GM19238 (cell line): Measurements from ENCODE around the gene HSDL2.
A peak's percentile ranks its signal among the peaks of the same experiment; 100 is the strongest.
"Not testable (repeated sequence)": the region's sequence is repeated elsewhere in the genome, so short reads cannot be mapped to it uniquely, and the experiment has no call there.

Source experiments
- DNase-seq: peaks from one replicate; pipeline ENCODE4 v3.0.0; 2011; ENCODE audit warnings: low spot score; ENCODE audit not compliant: insufficient read length

The HSDL2 gene

DNA sequence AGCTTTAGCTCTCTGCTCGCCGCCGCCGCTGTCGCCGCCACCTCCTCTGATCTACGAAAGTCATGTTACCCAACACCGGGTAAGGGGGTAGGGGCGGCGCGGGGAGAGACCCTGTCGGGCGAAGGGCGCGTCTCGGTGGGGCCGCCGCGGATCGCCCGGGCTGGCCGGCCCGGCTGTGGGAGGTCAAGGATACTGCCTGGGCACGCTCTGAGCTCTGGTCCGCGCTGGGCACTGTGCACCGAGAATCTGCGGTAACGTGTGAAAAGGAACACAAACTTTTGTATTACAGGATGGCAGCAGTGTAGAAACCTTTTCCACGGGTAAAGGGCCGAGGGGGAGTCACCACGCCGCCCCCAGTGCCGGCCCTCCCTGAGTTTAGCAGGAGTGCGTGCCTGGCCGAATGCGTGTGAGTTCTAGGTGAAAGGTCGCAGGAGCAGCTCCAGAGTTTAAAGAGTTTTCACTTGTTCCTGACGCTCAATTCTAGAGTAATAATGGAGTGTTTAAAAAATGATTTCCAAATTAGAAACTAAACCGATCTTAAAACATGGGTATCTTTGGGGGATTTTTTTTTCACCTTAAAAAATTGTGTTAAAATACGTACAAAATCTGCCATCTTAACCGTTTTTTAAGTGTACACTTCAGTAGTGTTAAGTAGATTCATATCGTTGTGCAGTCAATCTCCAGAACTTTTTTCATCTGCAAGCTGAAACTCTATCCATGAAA is at the start of gene HSDL2:
Gene HSDL2, plus strand, starts transcription at position 7 of the 723 bp plus-strand sequence. Its CDS starts 56 bp downstream, at position 63.
- DNase-seq = peak; percentile 7

DNA sequence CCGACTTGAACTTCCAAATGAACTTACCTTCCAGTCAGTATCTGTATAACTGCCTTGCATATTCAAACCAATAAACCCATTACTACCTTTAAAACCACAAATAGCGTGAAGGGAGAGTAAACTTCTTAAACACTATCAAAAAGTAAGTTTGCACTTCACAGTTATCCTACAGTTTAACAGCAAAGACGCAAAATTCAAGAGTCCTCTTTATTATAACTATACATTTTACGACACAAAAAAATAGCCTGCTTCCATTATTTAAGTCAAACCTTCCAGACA is 48.3 kb upstream of the HSDL2 start:
- no peak for DNase-seq

DNA sequence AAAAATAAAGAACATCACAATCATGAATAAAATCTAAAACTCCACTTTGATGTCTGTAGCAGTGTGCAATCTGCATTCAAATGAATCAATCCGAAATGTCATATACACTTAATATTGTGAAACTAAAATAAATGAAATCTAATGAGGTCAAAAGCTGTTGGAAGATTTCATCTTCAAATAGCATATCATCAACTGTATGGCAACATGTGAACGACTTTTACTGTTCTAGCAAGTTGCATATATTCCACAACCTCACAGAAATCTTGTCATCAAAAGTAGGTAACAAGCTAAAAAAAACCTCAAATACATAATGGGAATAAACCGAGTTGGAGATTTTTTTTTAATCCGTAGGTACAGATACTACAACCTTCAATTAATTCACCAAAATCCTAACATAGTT is 47.7 kb upstream of the HSDL2 start:
- DNase-seq = no peak

DNA sequence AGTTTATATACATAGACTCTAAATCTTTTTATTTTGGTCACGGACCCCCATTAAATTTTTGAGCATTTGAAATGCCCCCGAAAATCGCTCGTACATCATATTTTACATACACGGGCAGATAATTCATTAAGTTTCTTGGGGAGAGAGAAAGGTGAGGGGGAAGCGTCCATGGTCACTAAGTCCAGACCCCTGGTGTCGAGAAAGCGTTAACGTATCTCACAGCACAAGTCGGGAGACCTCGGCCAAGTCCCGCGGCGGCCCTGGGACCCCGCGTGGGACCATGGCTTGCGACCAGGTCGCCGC is 47.3 kb upstream of the HSDL2 start:
- no peak for DNase-seq

DNA sequence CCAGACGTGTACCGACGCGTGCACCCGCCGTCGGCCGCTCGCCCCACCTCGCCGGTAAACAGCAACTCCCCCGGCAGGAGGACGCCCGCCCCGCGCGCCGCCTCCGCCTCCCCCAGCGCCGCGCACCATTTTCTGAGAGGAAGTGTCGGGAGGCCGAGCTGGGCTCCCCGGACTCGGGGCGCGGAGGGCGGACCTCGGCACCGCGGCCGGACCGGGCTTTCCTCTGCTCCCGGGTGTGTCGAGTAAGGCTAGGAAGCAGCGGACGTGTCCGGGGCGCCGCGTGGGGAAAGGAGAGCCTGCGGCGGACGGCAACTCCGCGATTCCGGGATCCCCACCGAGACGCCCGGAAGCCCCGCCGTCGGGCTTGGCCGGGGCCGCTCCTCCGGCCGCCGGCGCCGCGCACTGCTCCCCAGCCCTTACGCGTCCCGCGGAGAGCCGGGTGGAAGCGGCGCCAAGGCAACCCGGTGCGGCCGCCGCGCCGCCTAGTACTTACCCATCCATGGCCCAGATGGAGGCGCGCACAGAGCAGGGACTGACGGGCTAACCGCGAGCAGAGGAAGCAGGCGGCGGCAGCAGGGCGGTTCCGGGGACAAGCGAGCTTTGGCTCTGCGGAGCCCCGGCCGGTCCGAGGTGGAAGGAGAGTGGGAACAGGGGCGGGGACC is 46.8 kb upstream of the HSDL2 start, which contains the start of gene PTBP3:
Gene PTBP3, minus strand, starts transcription at position 643 of the 662 bp plus-strand sequence. CDS start 35,754 bp downstream, outside the sequence.
- peak; percentile 67 for DNase-seq

DNA sequence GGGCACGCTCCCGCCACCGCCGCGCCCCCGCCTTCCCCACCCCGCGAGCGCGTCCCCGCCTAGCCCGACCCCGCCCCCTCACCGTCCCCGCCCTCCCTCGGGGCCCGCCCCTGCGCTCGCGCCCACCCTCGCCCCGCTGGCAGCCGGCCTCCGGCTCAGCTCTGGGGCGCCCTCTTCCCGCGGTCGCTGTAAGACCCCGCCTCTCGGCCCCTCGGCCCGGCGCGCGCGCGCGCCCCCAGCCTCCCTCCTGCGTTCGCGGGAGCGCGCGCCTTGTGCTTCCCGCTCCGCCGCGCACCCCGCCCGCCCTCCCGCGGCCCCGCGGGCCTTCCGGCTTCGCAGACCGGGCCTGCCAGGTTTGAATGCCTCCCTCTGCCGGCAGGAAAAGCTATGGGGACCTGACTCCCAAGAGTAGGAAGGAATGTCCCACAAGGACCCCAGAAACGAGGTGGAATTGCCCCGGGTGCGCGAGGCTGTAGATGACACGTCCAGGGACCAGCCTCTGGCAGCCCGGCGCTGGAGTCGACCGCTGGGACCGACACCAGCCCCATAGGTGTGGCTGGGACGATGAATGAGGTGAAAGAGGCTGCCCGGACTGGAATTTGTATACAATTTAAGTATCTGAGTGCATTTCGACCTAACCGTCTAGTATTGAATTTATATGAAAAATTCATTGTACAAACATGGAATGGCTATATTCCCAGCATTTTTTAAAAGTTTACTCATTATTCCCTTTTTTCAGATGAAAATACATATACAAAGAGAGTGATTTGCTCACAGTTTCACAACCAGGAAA is 46.1 kb upstream of the HSDL2 start:
- peak; percentile 90 for DNase-seq

DNA sequence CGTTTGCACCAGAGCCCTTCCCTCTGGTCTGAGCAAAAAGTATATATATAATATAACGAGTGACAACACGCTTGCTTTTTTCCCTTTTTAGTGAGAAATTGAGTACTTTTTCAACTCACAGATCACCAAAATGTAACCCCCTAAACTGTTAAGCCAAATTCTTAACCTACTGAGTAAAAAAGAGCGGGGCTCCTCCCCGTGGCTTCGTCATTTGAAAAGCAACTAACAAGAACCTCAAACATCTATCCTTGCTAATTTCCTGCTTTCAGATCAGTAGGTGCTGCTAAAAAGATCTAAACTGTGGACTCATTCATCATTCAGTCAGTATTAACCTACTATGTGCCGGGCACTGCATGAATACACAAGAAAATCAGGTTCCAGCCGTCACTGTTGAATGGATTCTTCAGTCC is 45.5 kb upstream of the HSDL2 start:
- DNase-seq = no peak

DNA sequence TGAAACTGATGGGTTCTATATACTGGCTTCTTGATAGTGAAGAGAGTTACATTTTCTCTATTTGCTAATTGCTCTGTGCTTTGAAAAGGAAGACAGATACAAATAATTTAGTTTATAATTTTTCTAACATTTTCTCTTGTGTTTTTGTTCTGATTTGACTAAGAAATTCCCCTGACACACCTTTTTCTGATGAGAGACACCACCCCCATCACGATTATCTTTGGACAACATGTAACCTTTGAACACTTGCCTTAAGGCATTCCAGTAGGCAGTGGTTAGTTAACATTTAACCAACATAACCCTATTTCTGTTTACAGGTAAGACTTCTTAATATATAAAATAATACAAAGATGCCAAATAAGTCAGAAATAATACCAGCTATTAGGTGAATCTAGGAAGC is 42.4 kb upstream of the HSDL2 start:
- no peak for DNase-seq

DNA sequence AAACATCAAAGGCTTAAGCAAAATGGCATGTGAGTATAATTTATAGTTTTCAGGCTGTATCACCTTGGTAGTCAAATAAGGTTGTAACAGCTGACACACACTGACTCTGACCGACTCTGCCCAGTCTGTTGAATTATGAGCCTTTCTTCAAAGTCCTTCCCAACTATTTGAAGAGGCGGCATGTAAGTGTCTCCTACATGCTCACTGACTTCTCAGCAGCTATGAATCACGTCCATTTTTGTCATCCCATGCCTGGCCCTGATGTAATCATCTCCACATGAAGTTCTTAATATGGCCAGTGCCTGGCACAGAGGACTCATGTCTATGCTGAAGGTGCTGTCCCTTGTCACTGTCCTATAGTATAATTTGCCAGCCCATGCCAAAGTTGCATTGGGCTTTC is 41.3 kb upstream of the HSDL2 start:
- no peak for DNase-seq

DNA sequence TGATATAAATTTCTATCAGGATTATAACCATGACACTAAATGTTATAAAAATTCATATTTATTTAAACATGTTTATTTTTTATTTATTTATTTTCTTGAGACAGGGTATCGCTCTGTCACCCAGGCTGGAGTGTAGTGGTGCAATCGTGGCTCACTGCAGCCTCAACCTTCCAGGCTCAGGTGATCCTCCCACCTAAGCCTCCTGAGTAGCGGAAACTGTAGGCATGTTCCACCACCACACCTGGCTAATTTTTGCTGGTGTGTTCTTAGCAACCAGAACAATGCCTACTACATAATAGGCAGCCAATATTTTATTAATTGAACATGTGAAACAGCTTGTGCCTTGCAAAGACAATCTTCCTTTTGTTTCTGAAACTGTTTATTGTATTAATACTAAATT is 40.0 kb upstream of the HSDL2 start:
- no peak for DNase-seq

DNA sequence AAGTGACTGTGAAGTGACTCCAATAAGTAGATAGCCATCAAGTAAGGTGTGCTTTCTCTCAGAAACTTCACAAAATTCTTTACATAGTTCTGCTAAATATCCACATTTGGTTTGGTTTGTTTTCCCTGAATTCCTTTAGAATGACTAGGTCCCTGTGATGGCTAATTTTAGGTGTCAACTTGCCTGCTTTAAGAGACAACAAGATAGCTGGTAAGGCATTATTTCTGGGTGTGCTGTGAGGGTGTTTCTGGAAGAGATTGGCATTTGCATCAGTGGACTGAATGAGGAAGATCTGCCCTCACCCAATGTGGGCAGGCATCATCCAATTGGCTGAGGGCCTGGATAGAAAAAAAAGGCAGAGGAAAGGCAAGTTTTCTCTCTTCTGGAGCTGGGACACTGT is 38.2 kb upstream of the HSDL2 start:
- no peak for DNase-seq

DNA sequence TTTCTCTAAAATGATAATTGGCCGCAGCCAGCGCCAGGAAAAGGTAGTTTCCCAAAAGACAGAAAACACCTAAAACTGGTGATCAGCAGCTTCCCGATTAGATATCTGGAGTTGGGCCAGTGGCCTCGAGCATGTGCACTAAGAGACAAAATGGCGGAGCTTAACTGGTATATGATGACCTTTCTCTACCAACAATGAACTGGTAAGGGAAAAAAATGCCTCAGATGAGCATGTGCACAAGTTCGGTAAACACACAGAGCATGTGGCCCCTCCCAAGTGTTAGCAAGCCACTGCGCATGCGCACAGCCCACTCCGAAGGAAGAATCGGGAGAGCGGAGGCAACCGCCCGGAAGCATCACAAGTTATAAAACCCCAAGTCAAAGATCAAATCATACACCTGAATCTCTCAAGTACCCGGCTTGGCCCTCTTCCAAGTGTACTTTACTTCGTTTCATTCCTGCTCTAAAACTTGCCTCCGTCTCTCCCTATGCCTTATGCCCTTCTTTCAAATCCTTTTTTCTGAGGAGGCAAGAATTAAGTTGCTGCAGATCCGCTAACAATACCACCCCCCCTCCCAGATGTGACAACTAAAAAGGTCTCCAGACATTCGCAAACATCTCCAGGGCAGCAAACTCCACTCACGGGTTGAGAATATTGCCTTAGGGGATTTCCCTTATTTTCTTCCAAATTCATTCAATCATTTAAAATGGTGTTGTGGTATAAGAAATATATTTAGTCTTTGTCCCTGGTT is 31.5 kb upstream of the HSDL2 start:
- DNase-seq = no peak

DNA sequence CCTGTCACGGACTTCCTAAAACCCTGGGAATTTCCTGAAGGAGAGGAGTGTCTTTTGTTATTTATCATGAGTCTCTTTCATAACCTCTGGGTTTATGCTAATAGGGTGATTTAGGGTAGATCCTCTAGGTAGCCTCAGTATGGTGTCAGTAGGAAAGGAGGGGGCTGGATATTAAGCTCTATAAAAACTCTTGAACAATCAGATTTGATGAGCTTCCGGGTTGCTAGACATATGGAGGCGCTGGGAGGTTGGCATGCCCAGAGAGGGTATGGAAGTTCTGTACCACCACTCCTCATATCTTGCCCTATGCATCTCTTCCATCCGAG is 30.9 kb upstream of the HSDL2 start:
- DNase-seq = no peak

DNA sequence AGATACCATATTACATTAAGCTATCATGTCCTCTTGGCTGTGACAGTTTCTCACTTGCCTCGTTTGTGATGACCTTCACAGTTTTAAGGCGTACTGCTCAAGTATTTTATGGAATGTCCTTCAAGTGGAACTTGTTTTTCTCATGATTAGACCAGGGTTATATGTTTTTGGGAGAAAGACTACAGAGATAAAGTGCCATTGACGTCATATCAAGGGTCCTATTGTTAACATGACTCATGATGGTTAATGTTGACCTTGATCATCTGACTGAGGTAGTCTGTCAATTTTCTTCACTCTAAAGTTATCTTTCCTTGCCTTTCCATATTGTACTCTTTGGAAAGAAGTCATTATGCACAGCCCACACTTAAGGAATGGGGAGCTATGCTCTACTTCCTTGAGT is 28.7 kb upstream of the HSDL2 start:
- no peak for DNase-seq

DNA sequence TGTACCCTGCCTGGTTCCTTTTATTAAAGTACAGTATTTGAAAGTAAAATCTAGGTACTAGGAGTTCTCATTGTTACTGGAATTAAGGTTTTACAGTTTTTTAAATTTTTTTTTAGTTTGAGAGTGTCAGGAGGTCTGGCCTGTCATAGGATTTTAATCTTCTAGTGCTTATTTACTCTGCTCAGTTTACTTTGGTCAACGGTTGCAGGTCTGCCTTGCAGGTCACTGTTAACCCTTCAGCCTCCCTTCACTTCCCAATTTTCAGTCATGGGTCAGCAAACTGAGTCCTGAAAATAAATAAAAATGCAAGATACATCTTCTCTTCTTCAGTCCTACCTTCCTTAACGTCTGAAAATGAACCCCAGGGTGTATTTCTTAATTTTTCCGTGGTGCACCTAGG is 27.7 kb upstream of the HSDL2 start:
- DNase-seq = no peak

DNA sequence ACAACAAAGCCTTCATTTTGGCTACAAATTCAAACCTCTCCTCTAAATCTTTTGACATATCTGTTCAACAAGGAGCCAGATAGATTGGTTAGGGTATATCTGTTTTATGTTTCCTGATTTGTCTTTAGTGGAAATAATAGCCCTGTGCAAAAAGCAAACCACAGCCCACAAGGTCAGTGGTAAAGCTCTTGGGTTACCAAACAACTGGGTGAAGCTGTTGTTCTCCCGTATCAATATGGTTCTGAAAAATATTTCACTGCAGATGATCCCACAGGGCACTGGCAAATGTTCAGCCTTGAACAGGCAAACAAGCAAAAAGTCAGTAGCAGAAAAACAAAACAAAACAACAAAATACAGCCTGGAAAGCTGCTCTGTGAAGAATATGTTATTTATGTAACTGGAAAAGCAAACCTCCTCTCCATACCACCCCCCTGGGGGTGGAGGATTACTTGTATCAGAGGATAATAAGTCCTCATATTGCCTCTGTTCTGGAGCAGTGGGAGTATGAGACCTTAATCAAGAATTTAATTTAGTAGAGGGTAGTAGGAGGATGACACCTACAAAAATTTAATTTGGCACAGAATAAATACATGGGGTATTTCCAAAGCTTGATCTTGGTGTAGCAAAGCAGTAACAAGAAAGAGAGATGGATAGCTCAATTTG is 25.7 kb upstream of the HSDL2 start:
- DNase-seq = no peak

DNA sequence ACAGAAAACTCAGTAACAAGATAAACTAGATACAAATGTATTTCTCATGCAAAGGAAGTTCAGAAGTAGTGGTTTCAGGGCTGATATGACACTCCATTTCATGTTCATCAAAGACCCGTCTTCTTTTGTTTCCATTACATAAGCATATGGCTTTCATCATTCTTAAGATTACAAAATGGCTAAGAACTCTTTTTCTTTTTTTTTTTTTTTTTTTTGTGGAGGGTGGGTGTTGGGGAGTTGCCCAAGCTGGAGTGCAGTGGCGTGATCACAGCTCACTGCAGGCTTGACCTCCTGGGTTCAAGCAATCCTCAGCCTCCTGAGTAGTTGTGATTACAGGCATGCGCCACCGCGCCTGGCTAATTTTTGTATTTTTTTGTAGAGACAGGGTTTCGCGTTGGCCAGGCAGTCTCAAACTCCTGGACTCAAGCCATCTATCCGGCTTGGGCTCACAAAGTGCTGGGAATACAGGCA is 24.4 kb upstream of the HSDL2 start:
- no peak for DNase-seq

DNA sequence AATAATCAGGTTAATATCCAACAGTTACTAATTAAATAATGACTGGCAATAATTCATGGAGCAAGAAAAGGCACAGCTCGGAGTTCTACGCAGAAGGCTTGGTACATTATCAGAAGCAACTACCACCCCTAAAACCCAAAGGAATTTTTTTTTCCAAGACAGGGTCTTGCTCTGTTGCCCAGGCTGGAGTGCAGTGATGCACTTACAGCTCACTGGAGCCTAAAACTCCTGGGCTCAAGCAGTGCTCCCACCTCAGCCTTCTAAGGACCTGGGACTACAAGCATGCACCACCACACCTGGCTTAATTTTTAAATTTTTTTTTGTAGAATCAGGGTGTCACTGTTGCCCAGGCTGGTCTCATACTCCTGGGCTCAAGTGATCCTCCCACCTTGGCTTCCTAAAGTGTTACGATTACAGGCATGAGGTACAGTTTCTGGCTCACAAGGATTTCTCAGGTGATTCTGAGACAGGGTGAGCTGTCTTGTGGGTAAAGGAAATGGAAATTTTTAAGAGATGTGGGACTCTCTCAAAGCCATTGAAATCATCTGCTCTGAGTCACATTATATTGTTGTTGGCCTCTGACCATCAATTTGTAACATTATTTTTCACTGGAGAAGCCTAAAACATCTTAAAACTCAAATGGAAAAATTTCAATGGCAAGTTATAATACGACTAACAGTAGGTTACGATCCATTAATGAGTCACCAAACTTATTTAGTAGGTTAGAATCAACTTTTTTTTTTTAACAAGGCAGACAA is 19.7 kb upstream of the HSDL2 start:
- no peak for DNase-seq

DNA sequence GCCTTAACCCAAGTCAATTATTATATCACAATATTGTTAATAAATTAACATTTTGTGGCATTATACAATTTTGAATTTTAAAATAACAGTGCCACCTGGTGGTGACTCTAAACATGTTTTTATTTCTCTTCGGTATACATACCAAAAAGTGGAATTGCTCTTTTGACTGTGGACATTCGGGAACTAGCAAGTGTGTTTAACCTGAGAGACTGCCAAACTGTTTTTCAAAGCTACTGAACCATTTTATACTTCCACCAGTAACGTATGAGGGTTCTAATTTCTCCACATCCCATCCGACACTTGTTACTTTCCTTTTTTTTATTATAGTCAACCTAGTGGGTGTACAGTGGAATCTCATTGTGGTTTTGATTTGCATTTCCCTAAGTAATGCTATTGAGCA is 18.3 kb upstream of the HSDL2 start:
- DNase-seq = no peak

DNA sequence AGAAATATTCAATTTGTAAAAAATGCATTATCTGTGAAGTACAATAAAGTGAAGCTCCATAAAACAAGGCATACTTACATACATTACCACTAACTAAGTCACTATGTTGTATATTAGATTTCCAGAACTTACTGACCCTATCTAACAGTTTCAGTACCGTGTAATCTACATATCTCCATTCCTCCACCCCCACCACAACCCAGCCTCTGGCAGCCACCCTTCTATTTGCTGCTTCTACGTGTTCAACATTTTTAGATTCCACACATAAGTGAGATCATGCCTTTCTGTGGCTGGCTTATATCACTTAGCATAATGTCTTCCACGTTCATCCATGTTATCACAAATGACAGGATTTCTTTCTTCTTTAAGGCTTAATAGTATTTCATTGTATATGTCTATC is 15.1 kb upstream of the HSDL2 start:
- DNase-seq = no peak

DNA sequence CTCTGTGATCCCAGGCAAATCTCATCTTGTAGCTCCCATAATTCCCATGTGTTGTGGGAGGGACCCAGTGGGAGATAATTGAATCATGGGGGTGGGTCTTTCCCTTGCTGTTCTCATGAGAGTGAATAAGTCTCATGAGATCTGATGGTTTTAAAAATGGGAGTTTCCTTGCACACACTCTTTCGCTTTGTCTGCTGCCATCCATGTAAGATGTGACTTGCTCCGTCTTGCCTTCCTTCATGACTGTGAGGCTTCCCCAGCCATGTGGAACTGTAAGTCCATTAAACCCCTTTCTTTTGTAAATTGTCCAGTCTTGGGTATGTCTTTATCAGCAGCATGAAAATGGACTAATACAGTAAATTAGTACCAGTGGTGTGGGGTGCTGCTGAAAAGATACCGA is 14.7 kb upstream of the HSDL2 start:
- DNase-seq = not testable (repeated sequence)
